GM19395 (cell line): ENCODE results near the gene MYO5C.
"Not testable (repeated sequence)": the region's sequence is repeated elsewhere in the genome, so short reads cannot be mapped to it uniquely, and the experiment has no call there.

Experiments
- ATAC-seq: cut with Tn5 transposase; IDR thresholded peaks from one replicate; pipeline ENCODE4 v1.9.1; 2021; ENCODE audit warnings: mild to moderate bottlenecking, moderate library complexity; ENCODE audit not compliant: unreplicated experiment

MYO5C gene

GRCh38 chr15:52243697-52244555 lies 51.7 kb downstream of the MYO5C start:
- no peak for ATAC-seq

GRCh38 chr15:52243286-52243685 lies 52.3 kb downstream of the MYO5C start:
- ATAC-seq, result no peak

DNA sequence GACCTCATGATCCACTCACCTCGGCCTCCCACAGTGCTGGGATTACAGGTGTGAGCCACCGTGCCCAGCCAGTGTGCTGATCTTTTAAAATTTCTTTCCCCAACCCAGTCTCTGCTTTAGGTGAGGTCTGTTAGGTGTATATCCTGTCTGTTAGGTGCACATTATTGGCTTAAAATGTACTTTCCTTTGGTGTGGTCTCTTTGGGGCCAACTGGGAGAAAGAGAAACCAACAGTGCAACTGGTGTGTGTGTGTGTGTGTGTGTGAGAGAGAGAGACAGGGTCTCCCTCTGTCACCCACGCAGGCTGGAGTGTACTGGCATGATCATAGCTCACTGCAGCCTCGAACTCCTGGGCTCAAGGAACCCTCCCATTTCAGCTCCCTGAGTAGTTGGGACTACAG lies 54.1 kb downstream of the MYO5C start:
- no peak for ATAC-seq

DNA sequence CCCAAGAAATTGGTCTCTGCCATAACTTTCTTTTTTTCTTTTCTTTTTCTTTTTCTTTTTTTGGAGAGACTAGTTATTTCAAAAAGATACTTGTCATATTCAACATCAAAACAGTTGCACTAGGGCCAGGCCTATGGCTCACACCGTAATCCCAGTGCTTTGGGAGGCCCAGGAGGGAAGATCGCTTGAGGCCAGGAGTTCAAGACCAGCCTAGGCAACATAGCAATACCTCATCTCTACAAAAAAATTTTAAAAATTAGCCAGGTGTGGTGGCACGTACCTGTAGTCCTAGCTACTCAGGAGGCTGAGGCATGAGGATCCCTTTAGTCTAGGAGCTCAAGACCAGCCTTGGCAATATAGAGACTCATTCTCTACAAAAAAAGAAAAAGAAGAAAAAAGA lies 55.4 kb downstream of the MYO5C start:
- no peak for ATAC-seq

- not testable (repeated sequence) for ATAC-seq
These were observed 56.5 kb downstream of the MYO5C start for GRCh38 chr15:52238989-52239525.

- no peak for ATAC-seq
These were observed 57.5 kb downstream of the MYO5C start for GRCh38 chr15:52238149-52238548.

- ATAC-seq, result no peak
These were observed 59.6 kb downstream of the MYO5C start for GRCh38 chr15:52236013-52236412.

DNA sequence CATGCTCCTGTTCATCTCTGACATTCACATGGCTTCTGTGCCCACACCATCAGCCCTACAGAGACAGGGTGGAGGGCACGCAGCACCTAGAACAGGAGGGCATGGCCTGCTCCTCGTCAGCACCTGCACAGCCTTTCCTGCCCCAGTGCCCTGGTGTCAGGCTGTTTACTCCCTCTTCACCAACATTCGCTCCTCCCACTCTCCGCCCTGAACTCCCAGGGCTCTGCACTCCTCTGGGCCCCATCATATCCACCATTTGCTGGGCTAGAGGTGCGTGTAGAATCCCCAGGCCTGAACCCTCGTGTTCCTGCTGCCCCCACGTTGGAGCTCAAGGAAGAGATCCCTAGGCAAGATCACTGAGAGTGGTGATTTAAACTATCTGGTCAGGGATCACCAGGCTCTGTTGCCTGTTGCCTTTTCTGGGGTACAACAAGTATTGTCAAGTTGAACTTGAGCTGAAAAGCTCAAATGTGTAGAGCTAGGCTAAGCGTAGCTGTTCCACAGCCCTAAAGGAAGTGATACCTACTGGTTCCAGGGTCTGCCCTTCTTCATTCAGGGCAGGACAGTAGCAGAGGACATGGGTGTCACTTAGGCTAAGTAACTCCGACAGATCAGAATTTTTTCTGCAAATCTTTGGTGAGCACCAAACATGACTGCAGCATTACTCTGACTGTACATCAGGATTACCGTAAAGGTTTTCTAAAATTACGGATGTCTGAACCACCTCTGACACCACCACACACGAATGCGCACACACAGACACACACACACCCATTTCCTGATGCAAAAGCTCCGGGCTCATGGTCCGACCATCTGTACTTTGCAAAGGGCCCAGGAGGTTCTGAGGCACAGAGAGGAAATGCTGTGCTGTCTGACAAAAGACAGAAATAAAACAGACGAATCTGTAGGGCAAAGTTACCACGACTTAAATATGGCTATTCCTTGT lies 60.7 kb downstream of the MYO5C start:
- ATAC-seq, result peak; percentile 44

DNA sequence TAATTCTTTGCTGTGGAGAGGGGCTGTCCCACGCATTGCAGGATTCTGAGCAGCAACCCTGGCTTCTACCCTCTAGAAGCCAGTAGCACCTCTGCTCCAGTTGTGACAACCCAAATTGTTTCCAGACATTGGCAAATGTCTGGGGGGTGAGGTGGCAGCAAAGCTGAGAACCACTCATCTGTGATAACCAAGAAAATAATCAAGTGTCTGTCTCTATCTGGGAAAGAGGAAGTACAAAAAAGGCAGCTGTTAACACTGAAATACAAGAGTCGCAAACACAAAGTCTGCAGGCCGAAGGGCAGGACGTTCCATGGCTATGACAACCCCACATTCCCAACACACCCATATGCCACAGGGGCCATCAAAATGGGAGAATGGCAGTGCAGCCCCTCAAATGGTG lies 62.2 kb downstream of the MYO5C start:
- peak; percentile 46 for ATAC-seq

DNA sequence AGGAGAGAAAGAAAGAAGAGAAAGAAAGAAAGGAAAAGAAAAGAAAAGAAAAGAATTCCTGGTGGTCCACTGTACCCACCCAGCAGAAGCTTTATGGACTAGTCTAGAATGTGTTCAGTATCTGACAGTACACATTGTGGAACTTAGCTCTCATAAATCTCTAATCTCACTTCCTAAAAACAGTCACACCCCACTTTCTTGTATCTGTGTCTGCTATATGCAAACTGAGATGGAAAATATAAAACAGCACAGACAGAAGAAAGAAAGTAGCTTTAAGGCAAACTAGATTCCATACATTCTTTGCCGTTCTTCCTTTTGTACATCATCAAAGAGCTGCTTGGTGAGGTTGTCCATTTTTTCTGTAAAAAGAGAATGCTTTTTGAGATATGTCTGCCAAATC lies 63.3 kb downstream of the MYO5C start:
- ATAC-seq, result peak; percentile 63

DNA sequence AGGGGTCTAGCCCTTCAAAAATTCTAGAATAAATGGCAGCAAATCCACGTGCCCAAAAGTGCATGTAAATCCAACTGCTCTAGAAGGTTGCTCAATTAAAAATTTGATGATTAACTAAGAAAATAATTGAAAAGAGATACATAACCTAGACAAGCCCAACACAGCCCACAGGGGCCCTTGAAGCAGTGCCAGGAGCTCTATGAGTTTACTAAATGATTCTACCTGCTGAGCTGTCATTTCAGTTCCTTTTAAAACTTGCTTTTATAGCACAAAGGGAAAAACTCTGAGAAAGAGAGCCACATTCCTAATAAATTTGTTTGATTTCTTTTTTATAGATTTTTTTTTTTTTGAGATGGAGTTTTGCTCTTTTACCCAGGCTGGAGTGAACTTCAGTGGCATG lies 65.5 kb downstream of the MYO5C start:
- ATAC-seq, result no peak

GRCh38 chr15:52228921-52229320 lies 66.7 kb downstream of the MYO5C start:
- peak; percentile 37 for ATAC-seq

DNA sequence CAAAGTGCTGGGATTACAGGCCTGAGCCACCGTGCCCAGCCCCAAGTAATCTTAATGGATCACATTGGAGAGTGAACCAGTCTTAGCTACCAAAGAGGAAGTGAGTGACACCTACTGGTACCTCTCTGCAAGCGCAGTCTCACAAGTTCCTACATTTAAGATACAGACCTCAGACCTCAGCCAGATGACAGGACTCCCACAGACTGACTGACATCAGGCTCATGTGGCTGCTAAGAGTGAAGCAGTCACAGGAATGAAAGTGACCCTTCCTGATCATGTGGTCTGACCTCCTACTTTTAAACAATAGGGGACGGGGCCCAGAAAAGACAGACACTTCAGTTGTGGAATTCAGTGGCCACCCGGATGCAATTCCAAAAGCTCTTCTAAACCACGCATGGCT lies 68.1 kb downstream of the MYO5C start:
- ATAC-seq, result peak; percentile 73

GRCh38 chr15:52225230-52225629 lies 70.4 kb downstream of the MYO5C start:
- ATAC-seq, result no peak

DNA sequence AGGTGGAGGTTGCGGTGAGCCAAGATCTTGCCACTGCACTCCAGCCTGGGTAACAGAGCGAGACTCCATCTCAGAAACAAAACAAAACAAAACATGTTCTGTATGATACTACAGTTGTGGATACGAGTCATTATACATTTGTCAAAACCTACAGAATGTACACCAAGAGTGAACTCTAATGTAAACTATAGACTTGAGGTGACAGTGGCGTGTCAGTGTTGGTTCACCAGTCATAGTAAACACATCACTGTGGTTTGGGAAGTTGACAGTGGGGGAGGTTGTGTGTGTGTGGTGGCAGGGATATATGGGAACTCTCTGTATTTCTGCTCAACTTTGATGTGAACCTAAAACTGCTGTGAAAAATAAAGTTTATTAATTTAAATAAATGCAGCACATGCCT lies 71.4 kb downstream of the MYO5C start:
- ATAC-seq, result no peak

DNA sequence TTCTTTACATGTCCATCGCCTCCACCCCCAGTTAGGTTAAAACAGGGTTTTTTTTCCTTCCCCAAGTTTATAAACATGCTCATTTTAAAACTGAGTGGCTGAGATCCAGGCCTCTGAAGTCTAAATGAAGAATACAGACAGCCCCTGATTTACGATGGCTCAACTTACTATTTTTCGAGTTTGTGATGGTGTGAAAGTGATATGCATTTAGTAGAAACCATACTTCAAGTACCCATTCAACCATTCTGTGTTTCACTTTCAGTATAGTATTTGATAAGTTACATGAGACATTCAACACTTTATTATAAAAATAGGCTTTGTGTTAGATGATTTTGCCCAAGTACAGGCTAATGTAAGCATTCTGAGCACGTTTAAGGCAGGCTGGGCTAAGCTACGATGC lies 73.9 kb downstream of the MYO5C start:
- peak; percentile 85 for ATAC-seq

- peak; percentile 23 for ATAC-seq
These were observed 74.5 kb downstream of the MYO5C start for GRCh38 chr15:52220937-52221660.

DNA sequence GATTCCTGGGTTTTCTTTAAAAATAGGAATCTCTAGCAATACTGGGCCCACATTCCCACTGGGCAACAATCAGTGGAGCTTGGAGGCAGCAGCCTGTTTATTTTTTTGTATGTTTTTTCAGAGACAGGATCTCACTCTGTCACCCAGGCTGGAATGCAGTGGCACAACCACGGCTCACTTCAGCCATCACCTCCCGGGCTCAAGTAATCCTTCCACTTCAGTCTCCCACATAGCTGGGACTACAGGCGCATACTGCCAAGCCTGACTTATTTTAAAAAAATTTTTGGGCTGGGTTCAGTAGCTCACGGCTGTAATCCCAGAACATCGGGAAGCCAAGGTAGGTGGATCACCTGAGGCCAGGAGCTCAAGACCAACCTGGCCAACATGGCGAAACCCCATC lies 75.4 kb downstream of the MYO5C start:
- no peak for ATAC-seq

GRCh38 chr15:52218816-52219215 lies 76.8 kb downstream of the MYO5C start:
- no peak for ATAC-seq

- ATAC-seq, result no peak
These were observed 77.2 kb downstream of the MYO5C start for GRCh38 chr15:52218371-52218770.

DNA sequence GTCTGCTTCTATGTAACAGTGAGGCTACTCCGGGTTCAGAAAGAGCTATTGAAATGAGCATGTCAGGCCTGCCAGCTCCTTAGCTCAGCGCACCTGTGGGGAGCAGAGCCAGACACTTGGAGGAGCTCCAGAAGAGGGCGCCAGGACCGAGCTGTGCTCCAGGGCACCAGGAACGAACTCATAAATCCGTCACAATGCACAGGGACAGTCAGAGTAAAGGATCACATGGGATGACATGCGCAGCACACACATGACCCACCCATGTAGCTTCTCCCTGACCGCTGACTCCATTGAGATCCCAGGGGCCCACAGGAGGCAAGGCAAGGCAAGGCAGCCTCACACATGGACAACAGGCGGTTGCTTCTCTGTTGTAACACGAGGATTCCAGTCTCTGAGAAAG lies 78.4 kb downstream of the MYO5C start:
- no peak for ATAC-seq
